Measurements from ENCODE around the gene CRIP2.

CRIP2 gene

DNA sequence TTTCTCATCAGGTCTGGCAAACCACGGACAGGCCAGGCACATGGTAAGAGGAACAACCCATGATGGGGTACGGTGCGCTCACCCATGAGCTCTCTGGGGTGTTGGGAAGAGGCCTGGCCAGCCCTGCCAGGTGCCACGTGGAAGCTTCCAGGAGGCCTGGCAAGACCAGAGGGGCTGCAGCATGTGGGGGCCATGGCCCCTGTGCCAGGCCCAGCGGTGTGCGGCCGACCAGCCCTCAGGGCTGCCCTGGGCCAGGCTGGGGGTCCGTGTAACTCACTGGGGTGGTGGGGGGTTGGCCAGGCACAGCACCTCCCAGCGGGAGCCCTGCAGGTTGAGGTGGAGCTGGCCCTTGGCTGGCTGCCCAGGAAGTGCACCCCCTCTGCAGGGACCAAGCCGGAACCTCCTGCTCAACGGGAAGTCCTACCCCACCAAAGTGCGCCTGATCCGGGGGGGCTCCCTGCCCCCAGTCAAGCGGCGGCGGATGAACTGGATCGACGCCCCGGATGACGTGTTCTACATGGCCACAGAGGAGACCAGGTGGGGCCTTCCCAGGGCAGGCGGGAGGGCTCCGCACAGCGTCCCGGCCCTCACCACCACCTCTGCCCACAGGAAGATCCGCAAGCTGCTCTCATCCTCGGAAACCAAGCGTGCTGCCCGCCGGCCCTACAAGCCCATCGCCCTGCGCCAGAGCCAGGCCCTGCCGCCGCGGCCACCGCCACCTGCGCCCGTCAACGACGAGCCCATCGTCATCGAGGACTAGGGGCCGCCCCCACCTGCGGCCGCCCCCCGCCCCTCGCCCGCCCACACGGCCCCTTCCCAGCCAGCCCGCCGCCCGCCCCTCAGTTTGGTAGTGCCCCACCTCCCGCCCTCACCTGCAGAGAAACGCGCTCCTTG is 4.9 kb upstream of the CRIP2 start:
- Histone ChIP-seq H3K27me3 (no peaks in the 10 kb centered on the region), H3K4me1 (peaks cover 12 to 93% (median 67%) of the 10 kb centered on the region in 4 donors), H3K36me3 (peaks cover under 1 to 38% (median 28%) of the 10 kb centered on the region in 3 donors), H3K9me3 (no peaks in the 10 kb centered on the region), H3K4me3 (no peak overlapping the region), H3K27ac (peak overlapping the region; percentile 97 to 98)
- intact Hi-C loops (cut with DNase I; ENCODE audit: low total_unique reads) = loop anchor here (10.0 kb wide), 1 partner anchor 715 kb away; the partner anchor contains the start of gene SIVA1
- TF ChIP-seq, protein P1, sequence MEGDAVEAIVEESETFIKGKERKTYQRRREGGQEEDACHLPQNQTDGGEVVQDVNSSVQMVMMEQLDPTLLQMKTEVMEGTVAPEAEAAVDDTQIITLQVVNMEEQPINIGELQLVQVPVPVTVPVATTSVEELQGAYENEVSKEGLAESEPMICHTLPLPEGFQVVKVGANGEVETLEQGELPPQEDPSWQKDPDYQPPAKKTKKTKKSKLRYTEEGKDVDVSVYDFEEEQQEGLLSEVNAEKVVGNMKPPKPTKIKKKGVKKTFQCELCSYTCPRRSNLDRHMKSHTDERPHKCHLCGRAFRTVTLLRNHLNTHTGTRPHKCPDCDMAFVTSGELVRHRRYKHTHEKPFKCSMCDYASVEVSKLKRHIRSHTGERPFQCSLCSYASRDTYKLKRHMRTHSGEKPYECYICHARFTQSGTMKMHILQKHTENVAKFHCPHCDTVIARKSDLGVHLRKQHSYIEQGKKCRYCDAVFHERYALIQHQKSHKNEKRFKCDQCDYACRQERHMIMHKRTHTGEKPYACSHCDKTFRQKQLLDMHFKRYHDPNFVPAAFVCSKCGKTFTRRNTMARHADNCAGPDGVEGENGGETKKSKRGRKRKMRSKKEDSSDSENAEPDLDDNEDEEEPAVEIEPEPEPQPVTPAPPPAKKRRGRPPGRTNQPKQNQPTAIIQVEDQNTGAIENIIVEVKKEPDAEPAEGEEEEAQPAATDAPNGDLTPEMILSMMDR (IDR thresholded peaks at IDR 0.05) = no peak
- no peak for DNase-seq

DNA sequence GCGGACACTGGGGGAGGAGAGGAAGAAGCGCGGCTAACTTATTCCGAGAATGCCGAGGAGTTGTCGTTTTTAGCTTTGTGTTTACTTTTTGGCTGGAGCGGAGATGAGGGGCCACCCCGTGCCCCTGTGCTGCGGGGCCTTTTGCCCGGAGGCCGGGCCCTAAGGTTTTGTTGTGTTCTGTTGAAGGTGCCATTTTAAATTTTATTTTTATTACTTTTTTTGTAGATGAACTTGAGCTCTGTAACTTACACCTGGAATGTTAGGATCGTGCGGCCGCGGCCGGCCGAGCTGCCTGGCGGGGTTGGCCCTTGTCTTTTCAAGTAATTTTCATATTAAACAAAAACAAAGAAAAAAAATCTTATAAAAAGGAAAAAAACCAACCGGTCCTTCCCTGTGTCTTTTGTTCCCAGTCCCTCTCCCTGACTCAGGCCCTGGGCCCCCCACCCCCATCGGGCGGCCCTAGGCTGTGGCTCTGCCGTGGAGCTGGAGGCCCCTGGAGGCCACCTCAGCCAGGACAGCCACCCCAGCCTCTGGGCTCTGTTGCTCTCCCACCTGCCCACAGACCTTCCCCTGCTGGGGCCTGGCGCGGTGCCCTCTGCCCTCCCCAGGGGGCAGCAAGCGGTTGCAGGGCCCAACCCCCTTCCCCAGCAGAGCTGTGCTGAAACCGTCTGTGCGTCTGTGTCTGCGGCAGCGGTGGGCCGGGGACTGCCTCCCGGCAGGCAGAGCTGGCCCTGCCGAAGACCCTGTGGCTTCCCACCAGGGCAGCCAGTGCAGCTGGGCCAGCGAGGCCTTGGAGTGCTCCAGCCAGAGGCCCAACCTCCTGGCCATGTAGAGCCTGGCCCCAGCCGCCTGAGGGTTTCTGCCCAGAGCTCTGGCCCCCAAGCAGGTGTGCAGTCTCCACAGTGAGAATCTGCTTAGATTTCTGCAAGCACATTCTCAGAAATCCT is 4.0 kb upstream of the CRIP2 start:
- H3K27me3 ChIP-seq = no peaks in the 10 kb centered on the region
- peaks cover 12 to 87% (median 65%) of the 10 kb centered on the region in 4 donors for H3K4me1 ChIP-seq
- TF ChIP-seq, protein P1 (IDR thresholded peaks at IDR 0.05) = no peak
- intact Hi-C loops (cut with DNase I; ENCODE audit: low total_unique reads) = loop anchor here (10.0 kb wide), 1 partner anchor 716 kb away; the partner anchor contains the start of gene SIVA1
- H3K36me3 ChIP-seq = peaks cover 0 to 28% (median 20%) of the 10 kb centered on the region in 3 donors
- DNase-seq = no peak
- no peak overlapping the region for H3K4me3 ChIP-seq
- peak overlapping the region; percentile 97 to 98 for H3K27ac ChIP-seq
- H3K9me3 ChIP-seq = no peaks in the 10 kb centered on the region

DNA sequence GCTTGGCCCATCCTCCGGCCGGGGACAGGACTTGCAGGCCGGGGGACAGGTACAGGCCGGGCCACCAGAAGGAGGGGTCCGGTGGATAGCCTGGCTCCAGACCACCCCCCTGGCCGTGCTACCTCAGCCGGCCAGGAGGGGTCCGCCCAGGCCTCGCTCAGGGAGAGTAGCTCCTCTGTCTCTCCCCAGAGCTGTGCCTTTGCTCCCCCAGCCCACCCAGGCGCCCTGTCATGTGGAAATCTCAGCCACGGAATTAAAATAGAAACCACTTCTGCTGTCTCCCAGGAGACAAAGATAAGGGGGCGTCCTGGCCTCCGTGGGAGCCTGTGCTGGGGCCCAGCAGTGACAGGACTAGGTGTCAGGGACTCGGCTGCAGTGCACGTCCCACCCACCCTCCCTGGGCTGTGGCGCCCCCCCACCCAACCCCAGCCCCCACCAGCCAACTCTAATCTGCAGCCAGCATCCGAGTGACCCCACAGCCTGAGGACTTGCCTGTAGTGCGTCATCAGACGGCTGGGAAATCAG is 3.3 kb upstream of the CRIP2 start:
- no peaks in the 10 kb centered on the region for H3K27me3 ChIP-seq
- peaks cover 0 to 21% (median 18%) of the 10 kb centered on the region in 3 donors for H3K36me3 ChIP-seq
- no peak overlapping the region for H3K4me3 ChIP-seq
- DNase-seq = peak in 1 of 2 donors; percentile 67
- intact Hi-C loops (cut with DNase I; ENCODE audit: low total_unique reads) = loop anchor here (10.0 kb wide), 1 partner anchor 717 kb away; the partner anchor contains the start of gene SIVA1
- peak overlapping the region; percentile 97 to 98 for H3K27ac ChIP-seq
- H3K4me1 ChIP-seq = peaks cover 15 to 87% (median 63%) of the 10 kb centered on the region in 4 donors
- no peaks in the 10 kb centered on the region for H3K9me3 ChIP-seq
- TF ChIP-seq, protein P1 (IDR thresholded peaks at IDR 0.05) = peak in 1 of 2 experiments; percentile 8

DNA sequence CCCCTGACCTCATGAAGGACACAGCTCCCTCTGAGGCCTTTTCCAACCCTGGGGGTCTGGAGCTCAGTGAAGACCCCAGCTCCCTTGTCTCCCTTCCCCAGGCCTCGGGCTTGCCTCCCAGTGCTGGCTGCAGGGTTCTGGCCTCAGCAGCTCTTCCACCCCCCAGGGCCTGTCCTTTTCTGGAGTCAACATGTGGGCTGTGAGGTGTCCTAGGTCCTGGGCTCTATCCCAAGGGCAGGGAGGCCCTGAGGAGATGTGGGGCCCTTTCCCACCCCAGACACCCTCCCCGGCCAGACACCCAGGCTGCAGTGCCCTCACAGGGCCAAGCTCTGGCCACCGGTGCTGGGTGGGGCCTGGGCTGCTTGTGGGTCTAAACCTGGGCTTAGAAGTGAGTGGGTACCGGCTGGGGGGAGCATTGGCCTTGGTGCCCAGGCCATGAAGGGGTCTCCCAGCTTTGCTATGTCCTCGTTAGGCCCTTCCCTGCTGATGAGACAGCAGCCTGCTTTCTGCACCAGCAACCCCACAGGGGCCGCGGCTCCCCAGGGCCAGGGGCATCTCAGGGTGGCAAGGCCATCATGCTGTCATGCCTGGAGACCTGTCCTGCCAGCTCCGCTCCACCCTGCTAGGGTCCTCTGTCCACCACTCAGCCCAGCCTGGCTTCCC is 2.7 kb upstream of the CRIP2 start:
- TF ChIP-seq, protein P1 (IDR thresholded peaks at IDR 0.05) = no peak
- intact Hi-C loops (cut with DNase I; ENCODE audit: low total_unique reads) = loop anchor here (10.0 kb wide), 1 partner anchor 717 kb away; the partner anchor contains the start of gene SIVA1
- Histone ChIP-seq H3K4me3 (no peak overlapping the region), H3K4me1 (peaks cover 15 to 87% (median 68%) of the 10 kb centered on the region in 4 donors), H3K9me3 (no peaks in the 10 kb centered on the region), H3K27me3 (no peaks in the 10 kb centered on the region), H3K27ac (peak overlapping the region; percentile 97 to 98), H3K36me3 (peaks cover 0 to 15% (median 12%) of the 10 kb centered on the region in 3 donors)
- peak in 1 of 2 donors; percentile 72 for DNase-seq

Measured in tibial artery (tissue), 4 donors.